ENCODE results near the gene IL1F10.

IL1F10 gene

GRCh38 chr2:113053666-113054065 lies 14.1 kb upstream of the IL1F10 start:
- no peaks in the 10 kb centered on the region for H3K4me1 ChIP-seq (ENCODE audit: control insufficient read depth, low read length)
- H3K27ac ChIP-seq (ENCODE audit: low read depth, low read length) = no peak overlapping the region
- H3K9me2 ChIP-seq (replicated peaks; ENCODE audit: control insufficient read depth, low read length) = no peaks in the 10 kb centered on the region
- no peaks in the 10 kb centered on the region for H3F3A ChIP-seq (ENCODE audit: control insufficient read depth, insufficient read depth)
- H3K4me2 ChIP-seq (ENCODE audit: low read length) = no peak overlapping the region
- no peaks in the 10 kb centered on the region for H3K27me3 ChIP-seq (ENCODE audit: control insufficient read depth, low read length)
- no peaks in the 10 kb centered on the region for H4K20me1 ChIP-seq (ENCODE audit: control insufficient read depth, insufficient read depth, low read depth, low read length)
- H3K4me3 ChIP-seq (ENCODE audit: low read length) = no peak overlapping the region
- no peak for TF ChIP-seq EZH2phosphoT487 (IDR thresholded peaks at IDR 0.05; ENCODE audit: borderline replicate concordance, low read length)
- no peak for TF ChIP-seq CTCF (IDR thresholded peaks at IDR 0.05; ENCODE audit: low read depth, low read length, poor library complexity, severe bottlenecking)
- peaks cover 11% of the 10 kb centered on the region for H3K9me3 ChIP-seq (ENCODE audit: control insufficient read depth, insufficient read depth, low read length)
- H3K79me2 ChIP-seq (ENCODE audit: control insufficient read depth, low read length) = no peaks in the 10 kb centered on the region
- H3K36me3 ChIP-seq (ENCODE audit: control insufficient read depth, low read length) = no peaks in the 10 kb centered on the region

- TF ChIP-seq CTCF (IDR thresholded peaks at IDR 0.05; ENCODE audit: low read depth, low read length, poor library complexity, severe bottlenecking) (no peak), EZH2phosphoT487 (IDR thresholded peaks at IDR 0.05; ENCODE audit: borderline replicate concordance, low read length) (no peak)
- Histone ChIP-seq H3K4me1 (ENCODE audit: control insufficient read depth, low read length) (no peaks in the 10 kb centered on the region), H3K36me3 (ENCODE audit: control insufficient read depth, low read length) (no peaks in the 10 kb centered on the region), H3K79me2 (ENCODE audit: control insufficient read depth, low read length) (no peaks in the 10 kb centered on the region), H3K9me2 (replicated peaks; ENCODE audit: control insufficient read depth, low read length) (no peaks in the 10 kb centered on the region), H3K4me3 (ENCODE audit: low read length) (no peak overlapping the region), H3K9me3 (ENCODE audit: control insufficient read depth, insufficient read depth, low read length) (peaks cover 11% of the 10 kb centered on the region), H3K27me3 (ENCODE audit: control insufficient read depth, low read length) (no peaks in the 10 kb centered on the region), H3F3A (ENCODE audit: control insufficient read depth, insufficient read depth) (no peaks in the 10 kb centered on the region), H3K4me2 (ENCODE audit: low read length) (no peak overlapping the region), H4K20me1 (ENCODE audit: control insufficient read depth, insufficient read depth, low read depth, low read length) (no peaks in the 10 kb centered on the region), H3K27ac (ENCODE audit: low read depth, low read length) (no peak overlapping the region)
These were observed 13.7 kb upstream of the IL1F10 start for GRCh38 chr2:113054066-113054465.

GRCh38 chr2:113056521-113056920 lies 11.2 kb upstream of the IL1F10 start:
- Histone ChIP-seq H3K9me3 (ENCODE audit: control insufficient read depth, insufficient read depth, low read length) (peaks cover 11% of the 10 kb centered on the region), H3K36me3 (ENCODE audit: control insufficient read depth, low read length) (no peaks in the 10 kb centered on the region), H3K4me1 (ENCODE audit: control insufficient read depth, low read length) (no peaks in the 10 kb centered on the region)

GRCh38 chr2:113057117-113057516 lies 10.7 kb upstream of the IL1F10 start:
- no peaks in the 10 kb centered on the region for H3F3A ChIP-seq (ENCODE audit: control insufficient read depth, insufficient read depth)
- no peaks in the 10 kb centered on the region for H3K27me3 ChIP-seq (ENCODE audit: control insufficient read depth, low read length)
- H3K36me3 ChIP-seq (ENCODE audit: control insufficient read depth, low read length) = no peaks in the 10 kb centered on the region
- H3K79me2 ChIP-seq (ENCODE audit: control insufficient read depth, low read length) = no peaks in the 10 kb centered on the region
- H4K20me1 ChIP-seq (ENCODE audit: control insufficient read depth, insufficient read depth, low read depth, low read length) = no peaks in the 10 kb centered on the region
- H3K9me2 ChIP-seq (replicated peaks; ENCODE audit: control insufficient read depth, low read length) = no peaks in the 10 kb centered on the region
- H3K27ac ChIP-seq (ENCODE audit: low read depth, low read length) = no peak overlapping the region
- TF ChIP-seq CTCF (IDR thresholded peaks at IDR 0.05; ENCODE audit: low read depth, low read length, poor library complexity, severe bottlenecking) = no peak
- no peak for TF ChIP-seq EZH2phosphoT487 (IDR thresholded peaks at IDR 0.05; ENCODE audit: borderline replicate concordance, low read length)
- H3K4me1 ChIP-seq (ENCODE audit: control insufficient read depth, low read length) = no peaks in the 10 kb centered on the region
- H3K4me3 ChIP-seq (ENCODE audit: low read length) = no peak overlapping the region
- peaks cover 11% of the 10 kb centered on the region for H3K9me3 ChIP-seq (ENCODE audit: control insufficient read depth, insufficient read depth, low read length)
- H3K4me2 ChIP-seq (ENCODE audit: low read length) = no peak overlapping the region

More at GRCh38 chr2:113056521-113056920, 11.2 kb upstream of the IL1F10 start:
- Histone ChIP-seq H3K27me3 (ENCODE audit: control insufficient read depth, low read length) (no peaks in the 10 kb centered on the region), H3F3A (ENCODE audit: control insufficient read depth, insufficient read depth) (no peaks in the 10 kb centered on the region), H3K9me2 (replicated peaks; ENCODE audit: control insufficient read depth, low read length) (no peaks in the 10 kb centered on the region), H3K4me2 (ENCODE audit: low read length) (no peak overlapping the region), H3K27ac (ENCODE audit: low read depth, low read length) (no peak overlapping the region), H3K4me3 (ENCODE audit: low read length) (no peak overlapping the region), H3K79me2 (ENCODE audit: control insufficient read depth, low read length) (no peaks in the 10 kb centered on the region), H4K20me1 (ENCODE audit: control insufficient read depth, insufficient read depth, low read depth, low read length) (no peaks in the 10 kb centered on the region)
- no peak for TF ChIP-seq EZH2phosphoT487 (IDR thresholded peaks at IDR 0.05; ENCODE audit: borderline replicate concordance, low read length)

Measured in DOHH2 (cell line).